Caki2 (cell line): ENCODE results near the gene SYT8. TPM values are rescaled to one million over a fixed set of nuclear protein-coding genes. Genes with fewer than 3 reads are reported as not detected.
"Not testable (repeated sequence)": the region's sequence is repeated elsewhere in the genome, so short reads cannot be mapped to it uniquely, and the experiment has no call there.

Experiments
- DNase-seq: peaks from one replicate; pipeline ENCODE4 v3.0.0-alpha.2; 2015; ENCODE audit warnings: low read depth
- in situ Hi-C: cut with HindIII; loops from 2 replicates; pipeline ENCODE4 v1.10.0; 2016; ENCODE audit warnings: low sequenced_read_pairs, low pct_unique_long_range_greater_than_20kb, mixed read lengths
- total RNA-seq: library from RNA; depleted of rRNA; stranded (reverse); fragments of >200 nt; shearing (Covaris generic); gene quantifications from 2 replicates; pipeline ENCODE4 v1.2.3, GENCODE V29; 2014; ENCODE audit warnings: low replicate concordance

Gene SYT8
- total RNA-seq, 1 experiment from 2014 or later, result not detected

- DNase-seq, in situ Hi-C loops: not testable (repeated sequence)
Observed at GRCh38 chr11:1875851-1876301, 41.1 kb downstream of the SYT8 start.

GRCh38 chr11:1876361-1877063 is 41.7 kb downstream of the SYT8 start:
- no peak for DNase-seq
- in situ Hi-C loops, result no loop called here

- DNase-seq, result no peak
- in situ Hi-C loops, result no loop called here
Observed at GRCh38 chr11:1877211-1878136, 42.7 kb downstream of the SYT8 start.

GRCh38 chr11:1878137-1879031 is 43.6 kb downstream of the SYT8 start:
- in situ Hi-C loops, result no loop called here
- DNase-seq, result no peak

GRCh38 chr11:1879342-1879940 is 44.7 kb downstream of the SYT8 start:
- in situ Hi-C loops, result no loop called here
- no peak for DNase-seq

GRCh38 chr11:1879941-1880720 is 45.3 kb downstream of the SYT8 start:
- in situ Hi-C loops, result no loop called here
- DNase-seq, result no peak

GRCh38 chr11:1880746-1881441 is 46.1 kb downstream of the SYT8 start:
- DNase-seq, result no peak
- in situ Hi-C loops, result no loop called here

GRCh38 chr11:1881442-1882264 is 46.9 kb downstream of the SYT8 start:
- in situ Hi-C loops, result no loop called here
- no peak for DNase-seq

- in situ Hi-C loops, result no loop called here
- peak; percentile 51 for DNase-seq
Observed at GRCh38 chr11:1882265-1883238, 47.8 kb downstream of the SYT8 start.

- no peak for DNase-seq
- in situ Hi-C loops, result no loop called here
Observed at GRCh38 chr11:1883346-1884302, 48.8 kb downstream of the SYT8 start.

- in situ Hi-C loops, result no loop called here
- no peak for DNase-seq
Observed at GRCh38 chr11:1884303-1884700, 49.5 kb downstream of the SYT8 start.

GRCh38 chr11:1886551-1886950 is 51.8 kb downstream of the SYT8 start:
- in situ Hi-C loops, result not testable (repeated sequence)

More at GRCh38 chr11:1886551-1886950, 51.8 kb downstream of the SYT8 start:
- DNase-seq, result not testable (repeated sequence)
